Aorta (tissue), 5 donors: ENCODE data around the gene MAGEB10. TPM values are rescaled to one million over a fixed set of nuclear protein-coding genes. Genes with fewer than 3 reads are reported as not detected.

Source experiments
- ATAC-seq: fragments of 200-7000 bp; cut with Tn5 transposase; one replicate; pipeline ENCODE4 v1.9.1; 2022; ENCODE audit warnings: moderate library complexity; ENCODE audit not compliant: low FRiP score
- DNase-seq, 2 donors: peaks; one replicate each; pipeline ENCODE4 v3.0.0-alpha.2; 2020
- H3K27ac ChIP-seq, 2 donors: one replicate each; pipeline ENCODE4 v1.5.1; 2013; ENCODE audit warnings: low read length in 2 of 2, mild to moderate bottlenecking in 2 of 2, moderate library complexity in 2 of 2, control low read depth in 1 of 2, inconsistent platforms in 1 of 2, low read depth in 1 of 2
- H3K27me3 ChIP-seq, 2 donors: one replicate each; pipeline ENCODE4 v1.6.1; 2013; ENCODE audit warnings: control low read depth in 1 of 2, low read length in 1 of 2, mild to moderate bottlenecking in 1 of 2, moderate library complexity in 1 of 2; ENCODE audit not compliant: insufficient read depth in 2 of 2, control insufficient read depth in 1 of 2
- H3K36me3 ChIP-seq, 2 donors: one replicate each; pipeline ENCODE4 v1.6.1; 2013; ENCODE audit warnings: control low read depth in 1 of 2, low read length in 1 of 2, mild to moderate bottlenecking in 1 of 2; ENCODE audit not compliant: insufficient read depth in 2 of 2, control insufficient read depth in 1 of 2
- H3K4me1 ChIP-seq, 2 donors: one replicate each; pipeline ENCODE4 v1.6.1; 2013; ENCODE audit warnings: low read length in 2 of 2, control low read depth in 1 of 2, mild to moderate bottlenecking in 1 of 2, moderate library complexity in 1 of 2; ENCODE audit not compliant: insufficient read depth in 2 of 2, control insufficient read depth in 1 of 2
- H3K4me3 ChIP-seq, 2 donors: one replicate each; pipeline ENCODE4 v1.5.1; 2013; ENCODE audit warnings: low read length in 2 of 2, control low read depth in 1 of 2, mild to moderate bottlenecking in 1 of 2
- H3K9me3 ChIP-seq: one replicate; pipeline ENCODE4 v1.6.1; 2013; ENCODE audit warnings: mild to moderate bottlenecking, low read length; ENCODE audit not compliant: control insufficient read depth
- WGBS, 2 donors: extraction: QIAGEN DNeasy Blood & Tissue Kit; methylation state at CpG; one replicate each; pipeline ENCODE4 v1.1.7; 2013; 5-methylcytosine and 5-hydroxymethylcytosine counted together
- intact Hi-C, 2 donors: fragments of 100-400 bp; cut with DNase I; formaldehyde crosslinking; loops; one replicate each; pipeline versions ENCODE4 v1.14.2 to v1.15.0; 2022
- polyA plus RNA-seq, 2 donors: library from polyadenylated mRNA; stranded (reverse); fragments of 200-250 nt; gene quantifications; one replicate each; pipeline ENCODE4 v1.2.3, GENCODE V29; 2013
- total RNA-seq, 2 donors: library from RNA; stranded (reverse); fragmentation: NEBNext Ultra II Directional; extraction: Animal tissue kit (Norgen Biotek cat#: 25700); gene quantifications; one replicate each; pipeline ENCODE4 v1.2.1, GENCODE V29; 2021
- donor health status: healthy with polysubstance abuse.
- donor health status: Bipolar disorder and iron deficiency.
- donor health status: DM: no; HTN: no; CAD: no.
- donor health status: DM: no; HTN: no; CAD: no.
- donor health status: DM: yes; HTN: yes; CAD: no.

MAGEB10 gene
- total and polyA plus RNA-seq, 4 donors, result not detected

GRCh38 chrX:27823812-27824211 is 16.0 kb downstream of the MAGEB10 start:
- no peaks in the 10 kb centered on the region for H3K27me3 ChIP-seq
- ATAC-seq (no peak), DNase-seq (no peak)
- H3K36me3 ChIP-seq, result no peaks in the 10 kb centered on the region
- no peak overlapping the region for H3K27ac ChIP-seq
- H3K4me1 ChIP-seq, result no peaks in the 10 kb centered on the region
- no peaks in the 10 kb centered on the region for H3K9me3 ChIP-seq
- intact Hi-C loops, result no loop called here
- WGBS, 2 donors, result 46 to 80% methylated on average over 1 of the region's 1 CpG
- no peak overlapping the region for H3K4me3 ChIP-seq

DNA sequence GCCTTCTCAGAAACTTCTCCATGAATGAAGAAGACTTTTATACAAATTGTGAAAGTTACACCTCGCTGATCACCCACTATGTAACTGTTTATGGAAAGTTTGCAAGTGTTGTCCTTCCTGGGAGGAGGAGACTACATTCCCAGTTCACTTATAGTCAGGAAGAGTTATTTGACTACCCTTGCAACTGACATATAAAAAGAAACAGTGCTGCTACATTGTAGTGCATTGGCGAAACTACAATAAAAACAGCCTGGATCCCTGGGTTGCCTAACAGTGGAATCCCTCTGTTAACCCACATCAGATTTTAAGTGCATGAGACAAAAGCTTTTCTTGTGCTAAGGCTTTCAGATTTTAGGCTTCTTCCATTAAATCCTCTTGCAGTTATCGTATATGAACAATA is 30.4 kb downstream of the MAGEB10 start:
- 62 to 73% methylated on average over 3 of the region's 3 CpGs for WGBS, 2 donors
- DNase-seq, result no peak
- ATAC-seq, result no peak
- H3K4me1 ChIP-seq, result no peaks in the 10 kb centered on the region
- H3K27ac ChIP-seq, result no peak overlapping the region
- no peaks in the 10 kb centered on the region for H3K36me3 ChIP-seq
- no peak overlapping the region for H3K4me3 ChIP-seq
- H3K27me3 ChIP-seq, result no peaks in the 10 kb centered on the region
- H3K9me3 ChIP-seq, result no peaks in the 10 kb centered on the region
- intact Hi-C loops, result no loop called here

GRCh38 chrX:27840881-27841280 is 33.1 kb downstream of the MAGEB10 start:
- ATAC-seq, result no peak
- H3K4me3 ChIP-seq, result no peak overlapping the region
- H3K4me1 ChIP-seq, result no peaks in the 10 kb centered on the region
- DNase-seq, result no peak
- H3K27ac ChIP-seq, result no peak overlapping the region
- intact Hi-C loops, result no loop called here
- H3K27me3 ChIP-seq, result no peaks in the 10 kb centered on the region
- H3K36me3 ChIP-seq, result no peaks in the 10 kb centered on the region
- WGBS, 2 donors, result 75 to 87% methylated on average over 3 of the region's 3 CpGs
- H3K9me3 ChIP-seq, result no peaks in the 10 kb centered on the region

GRCh38 chrX:27842859-27843258 is 35.1 kb downstream of the MAGEB10 start:
- no peaks in the 10 kb centered on the region for H3K4me1 ChIP-seq
- ATAC-seq (no peak), DNase-seq (no peak)
- intact Hi-C loops, result no loop called here
- no peak overlapping the region for H3K4me3 ChIP-seq
- H3K36me3 ChIP-seq, result no peaks in the 10 kb centered on the region
- 49 to 74% methylated on average over 4 of the region's 4 CpGs for WGBS, 2 donors
- no peaks in the 10 kb centered on the region for H3K27me3 ChIP-seq
- H3K27ac ChIP-seq, result no peak overlapping the region
- no peaks in the 10 kb centered on the region for H3K9me3 ChIP-seq

GRCh38 chrX:27860337-27860736 is 52.5 kb downstream of the MAGEB10 start:
- no peak overlapping the region for H3K4me3 ChIP-seq
- no peaks in the 10 kb centered on the region for H3K36me3 ChIP-seq
- DNase-seq, result no peak
- intact Hi-C loops, result no loop called here
- H3K27me3 ChIP-seq, result peaks cover 0 to 2% of the 10 kb centered on the region in 2 donors
- no peak for ATAC-seq
- no peaks in the 10 kb centered on the region for H3K9me3 ChIP-seq
- no peak overlapping the region for H3K27ac ChIP-seq
- H3K4me1 ChIP-seq, result no peaks in the 10 kb centered on the region

GRCh38 chrX:27863809-27864208 is 56.0 kb downstream of the MAGEB10 start:
- Histone ChIP-seq H3K4me3 (no peak overlapping the region), H3K36me3 (no peaks in the 10 kb centered on the region), H3K9me3 (no peaks in the 10 kb centered on the region), H3K4me1 (no peaks in the 10 kb centered on the region), H3K27me3 (peaks cover 0 to 2% of the 10 kb centered on the region in 2 donors), H3K27ac (no peak overlapping the region)
- DNase-seq (no peak), ATAC-seq (no peak)
- intact Hi-C loops, result no loop called here
- WGBS, 2 donors, result 30 to 37% methylated on average over 35 of the region's 35 CpGs

Other genes starting within 250 kb of the MAGEB10 start
- gene DCAF8L2, start 217.6 kb upstream of the MAGEB10 start, total RNA-seq, result not detected
- not detected for gene DCAF8L2, start 217.6 kb upstream of the MAGEB10 start, polyA plus RNA-seq
- not detected for gene DCAF8L1, start 173.5 kb downstream of the MAGEB10 start, total RNA-seq
- not detected for gene DCAF8L1, start 173.5 kb downstream of the MAGEB10 start, polyA plus RNA-seq